Stimulated activated CD8-positive, alpha-beta memory T cell treated with anti-CD3 and anti-CD28 coated beads, Interleukin-4, amount 100 ng/mL, for 1 hour (primary cell): ENCODE results near the gene RNF220.

ENCODE experiments used
- DNase-seq, 2 donors: peaks; one replicate each; pipeline ENCODE4 v3.0.0-alpha.2; 2020; ENCODE audit warnings: low read depth in 2 of 2, low spot score in 1 of 2

Gene RNF220

DNA sequence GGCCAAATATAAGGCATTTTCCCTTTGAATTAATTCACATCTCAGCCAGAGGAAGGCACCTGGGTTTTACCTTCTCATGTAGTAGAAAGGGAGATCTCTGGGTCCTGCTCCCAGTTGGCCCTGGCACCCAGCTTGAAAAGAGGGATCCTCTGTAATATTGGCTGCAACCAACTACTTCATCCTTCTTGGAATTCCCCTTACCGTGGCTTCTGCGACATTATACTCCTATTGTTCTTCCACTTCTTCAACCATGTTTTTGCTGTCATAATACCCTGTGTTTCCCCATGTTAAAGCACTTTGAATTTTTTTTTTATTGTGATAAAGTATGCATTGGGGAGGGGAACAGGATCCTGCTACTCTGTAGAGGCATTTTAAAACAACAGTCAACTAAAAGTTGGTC is 26.8 kb downstream of the RNF220 start:
- DNase-seq: no peak

GRCh38 chr1:44433209-44433608 is 28.2 kb downstream of the RNF220 start:
- DNase-seq: no peak

GRCh38 chr1:44436401-44437106 is 31.5 kb downstream of the RNF220 start:
- no peak for DNase-seq

DNA sequence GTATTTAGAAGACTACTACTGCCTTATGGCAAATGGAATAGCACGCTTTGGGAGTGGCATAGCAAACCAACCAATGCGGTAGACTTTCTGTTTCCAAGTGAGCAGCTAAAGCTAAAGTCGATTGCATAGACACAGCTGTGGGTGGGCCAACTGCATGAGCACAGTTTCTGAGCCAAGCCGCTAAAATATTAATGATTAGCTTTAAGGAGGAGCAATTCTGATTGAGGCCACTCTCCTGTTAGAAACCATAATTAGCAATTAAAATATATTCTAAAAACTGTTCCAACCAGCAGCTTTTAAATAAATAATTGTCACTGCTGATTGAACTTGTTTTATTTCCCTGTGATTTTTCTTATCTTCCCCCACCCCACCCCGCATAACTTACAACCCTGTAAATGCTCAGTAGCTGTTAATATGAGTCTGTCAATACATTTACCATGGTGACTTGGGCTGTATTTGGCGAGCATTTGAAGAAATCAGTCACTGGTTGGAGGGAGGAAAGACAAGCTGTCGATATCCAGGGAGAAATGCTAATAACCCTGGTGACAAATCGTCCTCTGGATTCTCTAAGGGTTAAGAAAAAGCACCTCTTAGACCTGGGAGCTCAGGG is 32.2 kb downstream of the RNF220 start:
- no peak for DNase-seq

- DNase-seq: no peak
Measured at GRCh38 chr1:44442791-44443190, 37.7 kb downstream of the RNF220 start.

GRCh38 chr1:44447051-44447810 is 42.2 kb downstream of the RNF220 start:
- no peak for DNase-seq

GRCh38 chr1:44453798-44454349 is 48.8 kb downstream of the RNF220 start:
- no peak for DNase-seq

- no peak for DNase-seq
Measured at GRCh38 chr1:44454704-44455103, 49.6 kb downstream of the RNF220 start.

DNA sequence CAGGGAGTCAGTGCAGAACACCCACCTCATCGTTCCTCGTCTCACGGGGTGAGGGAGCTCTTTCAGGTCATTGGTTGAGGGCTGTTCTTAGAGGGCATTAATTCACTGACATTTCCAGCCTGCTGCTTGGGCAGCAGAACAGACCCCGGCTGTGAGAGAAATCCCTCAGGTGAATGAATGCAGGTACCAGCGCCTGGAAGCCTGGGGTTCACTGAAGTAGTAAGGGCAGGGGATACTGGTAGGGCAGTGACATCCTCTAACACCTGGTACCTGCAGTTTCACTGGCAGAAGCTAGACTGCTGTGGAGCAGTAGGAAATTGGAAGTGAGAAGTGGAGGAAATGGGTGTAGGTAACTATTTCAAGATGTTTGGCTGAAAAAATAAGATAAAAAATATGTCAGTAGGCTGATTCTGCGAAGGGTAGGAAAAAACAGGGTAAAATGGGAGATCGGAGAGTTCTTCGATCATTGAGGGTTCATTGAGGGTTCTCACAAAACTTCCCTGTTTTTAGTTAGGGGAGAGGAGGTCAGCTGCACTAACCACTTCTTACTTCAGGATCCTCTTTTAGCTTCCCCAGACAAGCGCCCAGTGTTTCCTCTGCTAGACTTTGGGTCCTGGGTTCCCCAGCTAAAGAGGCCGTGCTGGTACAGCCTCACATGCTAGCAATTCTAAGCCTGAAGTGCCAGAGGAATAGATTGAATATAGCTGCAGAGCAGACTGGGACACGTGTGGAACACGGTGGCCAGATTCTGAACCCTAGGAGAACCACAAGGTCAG is 55.2 kb downstream of the RNF220 start:
- DNase-seq: no peak

DNA sequence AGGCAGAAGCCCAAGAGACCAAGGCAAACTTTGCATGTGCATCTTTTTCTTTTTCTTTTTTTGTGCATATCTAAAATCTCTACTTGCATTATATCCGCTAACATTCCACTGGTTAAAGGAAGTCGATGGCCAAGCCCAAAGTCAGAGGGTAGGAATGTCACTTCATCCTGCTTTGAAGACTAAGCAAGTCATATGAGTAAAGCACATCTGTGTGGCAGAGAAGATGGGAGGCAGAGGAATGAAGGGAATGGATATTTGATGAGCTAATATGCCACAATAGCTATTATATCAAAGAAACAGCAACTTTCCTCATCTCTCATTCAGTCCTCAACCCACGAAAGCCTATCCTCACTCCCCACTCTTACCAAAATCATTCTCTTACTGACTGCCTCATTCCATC is 59.3 kb downstream of the RNF220 start:
- DNase-seq: no peak

GRCh38 chr1:44467566-44467965 is 62.5 kb downstream of the RNF220 start:
- DNase-seq: no peak

GRCh38 chr1:44471911-44472453 is 66.9 kb downstream of the RNF220 start:
- no peak for DNase-seq

DNA sequence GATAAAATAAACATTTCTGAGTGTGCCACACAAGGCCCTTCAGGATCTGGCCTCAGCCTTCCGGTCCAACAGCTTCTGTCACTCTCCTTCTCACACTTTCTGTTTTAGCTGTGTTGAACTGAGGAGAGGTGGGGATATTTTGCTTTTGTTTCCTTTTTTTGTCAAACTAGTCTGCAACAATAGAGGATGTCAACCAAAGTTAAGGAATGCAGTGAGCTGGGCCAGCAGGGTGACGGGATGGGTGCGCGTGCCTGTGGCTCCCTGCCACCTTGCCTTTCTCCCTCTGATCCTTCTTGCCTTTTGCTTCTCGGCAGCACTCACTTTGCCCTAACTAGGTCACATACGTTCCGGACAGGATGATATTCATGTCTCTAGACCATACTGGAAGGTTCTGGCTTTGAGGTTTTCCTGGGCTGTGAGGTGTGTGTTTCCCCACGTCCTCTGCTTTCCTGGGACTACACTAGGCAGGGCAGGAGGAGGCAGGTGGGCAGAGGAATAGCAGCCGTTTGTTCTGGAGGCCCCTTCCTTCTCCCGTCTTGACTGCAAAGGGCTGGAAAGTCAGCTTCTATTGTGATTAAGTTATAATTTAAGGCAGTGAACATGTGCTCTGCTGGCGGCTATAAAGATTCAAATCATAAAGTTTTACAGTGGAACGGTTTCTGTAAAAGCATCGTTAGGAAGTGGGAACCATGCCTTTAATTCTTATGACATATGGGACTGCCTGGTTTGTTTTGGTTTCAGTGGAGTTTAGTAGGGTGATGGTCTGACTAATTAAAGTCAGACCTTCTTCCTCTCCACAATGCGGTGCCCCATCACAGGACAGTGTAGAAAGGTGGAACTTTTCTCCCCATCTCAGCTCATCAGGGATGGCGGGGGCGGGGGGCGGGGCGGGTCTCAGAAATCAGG is 67.8 kb downstream of the RNF220 start:
- no peak for DNase-seq

DNA sequence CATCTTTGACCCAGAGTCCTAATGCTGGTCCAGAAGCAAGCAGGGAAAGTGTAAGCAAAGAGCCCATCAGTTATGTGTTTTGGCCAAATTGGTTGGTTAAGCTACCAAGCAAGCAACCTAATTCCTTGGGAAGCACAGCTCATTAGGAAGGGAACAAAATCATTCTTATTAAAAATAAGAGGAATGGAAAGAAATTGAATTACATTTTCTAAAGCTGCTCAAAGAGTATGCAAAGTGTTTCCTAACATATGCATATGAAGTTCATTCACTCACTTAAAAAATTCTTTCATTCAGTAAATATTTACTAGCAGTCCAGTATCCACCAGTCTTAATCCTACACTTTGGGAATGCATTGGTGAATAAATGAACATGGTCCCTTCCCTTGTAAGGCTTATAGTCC is 71.8 kb downstream of the RNF220 start:
- DNase-seq: no peak

- DNase-seq: no peak
Measured at GRCh38 chr1:44481701-44482100, 76.6 kb downstream of the RNF220 start.

GRCh38 chr1:44483089-44483874 is 78.2 kb downstream of the RNF220 start:
- no peak for DNase-seq

GRCh38 chr1:44484155-44484688 is 79.2 kb downstream of the RNF220 start:
- DNase-seq: no peak

DNA sequence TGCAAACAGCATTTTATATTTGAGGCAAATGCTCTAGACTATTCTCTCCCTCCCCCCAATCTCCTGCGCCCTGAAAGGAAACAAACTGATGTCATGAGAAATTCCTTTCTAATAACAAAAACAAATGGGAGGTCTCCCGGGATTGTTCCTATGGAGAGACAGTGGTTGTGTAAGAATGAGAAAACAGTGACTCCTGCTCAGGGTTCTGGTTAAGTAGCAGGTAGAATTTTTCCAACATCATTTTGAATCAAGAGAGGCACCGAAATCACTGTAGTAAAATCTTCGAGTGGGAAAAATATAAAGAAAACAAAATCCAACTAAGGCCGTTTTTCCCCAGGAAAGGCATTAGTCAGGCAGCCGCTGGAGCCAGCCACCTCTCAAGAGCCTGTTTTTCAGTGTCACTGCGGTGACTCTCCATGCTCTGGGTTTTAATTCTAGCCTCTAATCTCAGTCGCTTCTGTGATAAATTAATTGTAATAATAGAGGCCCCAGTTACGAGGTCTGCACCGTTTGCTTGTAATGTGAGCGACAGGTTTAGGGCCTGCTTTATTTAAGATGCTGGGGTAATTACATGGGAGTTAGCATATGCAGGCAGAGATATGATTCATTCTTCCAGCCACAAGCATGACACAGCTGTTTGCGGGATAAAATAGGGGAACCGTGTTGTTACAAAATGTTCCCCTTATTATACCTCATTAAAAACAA is 80.3 kb downstream of the RNF220 start:
- DNase-seq: no peak
